Measurements from ENCODE around the gene B3GNT4. TPM values are rescaled to one million over a fixed set of nuclear protein-coding genes. Genes with fewer than 3 reads are reported as not detected.

The B3GNT4 gene
- polyA plus RNA-seq, 1 donor from 2014 or later, result 1.8 TPM

DNA sequence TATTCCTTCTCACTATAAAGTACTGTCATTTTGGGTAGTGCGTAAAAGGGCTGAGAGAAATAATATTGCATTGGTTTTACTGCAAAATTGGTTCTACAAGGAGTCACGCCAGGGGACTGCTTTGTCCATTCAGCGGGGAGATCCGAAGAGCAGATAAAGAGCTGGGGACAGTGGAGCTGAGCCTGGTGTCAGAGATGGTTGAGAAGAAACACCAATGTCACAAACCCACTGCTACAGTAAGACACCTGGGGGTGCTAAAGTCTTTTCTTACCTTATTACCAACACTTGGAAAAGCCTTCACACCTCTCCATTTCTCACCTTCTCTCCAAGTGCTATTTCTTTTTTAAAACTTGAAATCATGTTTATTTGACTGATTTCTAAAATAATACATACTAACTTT lies 43.6 kb upstream of the B3GNT4 start:
- Histone ChIP-seq H3K4me2 (ENCODE audit: low read length) (no peak overlapping the region), H3K9ac (ENCODE audit: low read length) (no peak overlapping the region), H3K9me2 (ENCODE audit: insufficient read depth, low read length) (no peaks in the 10 kb centered on the region), H3K9me3 (ENCODE audit: low read length) (no peaks in the 10 kb centered on the region), H3K36me3 (ENCODE audit: insufficient read depth, low read length) (no peaks in the 10 kb centered on the region), H2AFZ (ENCODE audit: low read depth, low read length) (no peak overlapping the region), H3K4me3 (ENCODE audit: low read length) (no peak overlapping the region), H3F3A (ENCODE audit: insufficient read depth, low read length, poor library complexity, severe bottlenecking) (no peaks in the 10 kb centered on the region), H3K79me2 (replicated peaks; ENCODE audit: insufficient read depth, low read length) (no peaks in the 10 kb centered on the region), H4K20me1 (ENCODE audit: insufficient read depth) (no peaks in the 10 kb centered on the region), H3K27me3 (ENCODE audit: insufficient read depth, low read depth, low read length) (no peaks in the 10 kb centered on the region), H3K27ac (ENCODE audit: low read length) (no peak overlapping the region)
- no peak for TF ChIP-seq MXI1 (conservative IDR thresholded peaks at IDR 0.05; ENCODE audit: poor library complexity, severe bottlenecking)
- no peak for TF ChIP-seq EZH2 (IDR thresholded peaks at IDR 0.05; ENCODE audit: borderline replicate concordance, insufficient read depth, low read length, poor library complexity, severe bottlenecking)
- no peak for TF ChIP-seq SMC3 (conservative IDR thresholded peaks at IDR 0.05; ENCODE audit: poor library complexity)
- TF ChIP-seq TAF1 (IDR thresholded peaks at IDR 0.05; ENCODE audit: low read depth), result no peak
- TF ChIP-seq, protein P1, sequence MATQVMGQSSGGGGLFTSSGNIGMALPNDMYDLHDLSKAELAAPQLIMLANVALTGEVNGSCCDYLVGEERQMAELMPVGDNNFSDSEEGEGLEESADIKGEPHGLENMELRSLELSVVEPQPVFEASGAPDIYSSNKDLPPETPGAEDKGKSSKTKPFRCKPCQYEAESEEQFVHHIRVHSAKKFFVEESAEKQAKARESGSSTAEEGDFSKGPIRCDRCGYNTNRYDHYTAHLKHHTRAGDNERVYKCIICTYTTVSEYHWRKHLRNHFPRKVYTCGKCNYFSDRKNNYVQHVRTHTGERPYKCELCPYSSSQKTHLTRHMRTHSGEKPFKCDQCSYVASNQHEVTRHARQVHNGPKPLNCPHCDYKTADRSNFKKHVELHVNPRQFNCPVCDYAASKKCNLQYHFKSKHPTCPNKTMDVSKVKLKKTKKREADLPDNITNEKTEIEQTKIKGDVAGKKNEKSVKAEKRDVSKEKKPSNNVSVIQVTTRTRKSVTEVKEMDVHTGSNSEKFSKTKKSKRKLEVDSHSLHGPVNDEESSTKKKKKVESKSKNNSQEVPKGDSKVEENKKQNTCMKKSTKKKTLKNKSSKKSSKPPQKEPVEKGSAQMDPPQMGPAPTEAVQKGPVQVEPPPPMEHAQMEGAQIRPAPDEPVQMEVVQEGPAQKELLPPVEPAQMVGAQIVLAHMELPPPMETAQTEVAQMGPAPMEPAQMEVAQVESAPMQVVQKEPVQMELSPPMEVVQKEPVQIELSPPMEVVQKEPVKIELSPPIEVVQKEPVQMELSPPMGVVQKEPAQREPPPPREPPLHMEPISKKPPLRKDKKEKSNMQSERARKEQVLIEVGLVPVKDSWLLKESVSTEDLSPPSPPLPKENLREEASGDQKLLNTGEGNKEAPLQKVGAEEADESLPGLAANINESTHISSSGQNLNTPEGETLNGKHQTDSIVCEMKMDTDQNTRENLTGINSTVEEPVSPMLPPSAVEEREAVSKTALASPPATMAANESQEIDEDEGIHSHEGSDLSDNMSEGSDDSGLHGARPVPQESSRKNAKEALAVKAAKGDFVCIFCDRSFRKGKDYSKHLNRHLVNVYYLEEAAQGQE (IDR thresholded peaks at IDR 0.05; ENCODE audit: borderline replicate concordance), result no peak
- no peak for TF ChIP-seq RAD21 (conservative IDR thresholded peaks at IDR 0.05)
- no peak for TF ChIP-seq POLR2AphosphoS5 (IDR thresholded peaks at IDR 0.05)
- TF ChIP-seq EP300 (conservative IDR thresholded peaks at IDR 0.05; ENCODE audit: poor library complexity, severe bottlenecking), result no peak
- TF ChIP-seq, protein P2, sequence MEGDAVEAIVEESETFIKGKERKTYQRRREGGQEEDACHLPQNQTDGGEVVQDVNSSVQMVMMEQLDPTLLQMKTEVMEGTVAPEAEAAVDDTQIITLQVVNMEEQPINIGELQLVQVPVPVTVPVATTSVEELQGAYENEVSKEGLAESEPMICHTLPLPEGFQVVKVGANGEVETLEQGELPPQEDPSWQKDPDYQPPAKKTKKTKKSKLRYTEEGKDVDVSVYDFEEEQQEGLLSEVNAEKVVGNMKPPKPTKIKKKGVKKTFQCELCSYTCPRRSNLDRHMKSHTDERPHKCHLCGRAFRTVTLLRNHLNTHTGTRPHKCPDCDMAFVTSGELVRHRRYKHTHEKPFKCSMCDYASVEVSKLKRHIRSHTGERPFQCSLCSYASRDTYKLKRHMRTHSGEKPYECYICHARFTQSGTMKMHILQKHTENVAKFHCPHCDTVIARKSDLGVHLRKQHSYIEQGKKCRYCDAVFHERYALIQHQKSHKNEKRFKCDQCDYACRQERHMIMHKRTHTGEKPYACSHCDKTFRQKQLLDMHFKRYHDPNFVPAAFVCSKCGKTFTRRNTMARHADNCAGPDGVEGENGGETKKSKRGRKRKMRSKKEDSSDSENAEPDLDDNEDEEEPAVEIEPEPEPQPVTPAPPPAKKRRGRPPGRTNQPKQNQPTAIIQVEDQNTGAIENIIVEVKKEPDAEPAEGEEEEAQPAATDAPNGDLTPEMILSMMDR (IDR thresholded peaks at IDR 0.05; ENCODE audit: poor library complexity, severe bottlenecking), result no peak

DNA sequence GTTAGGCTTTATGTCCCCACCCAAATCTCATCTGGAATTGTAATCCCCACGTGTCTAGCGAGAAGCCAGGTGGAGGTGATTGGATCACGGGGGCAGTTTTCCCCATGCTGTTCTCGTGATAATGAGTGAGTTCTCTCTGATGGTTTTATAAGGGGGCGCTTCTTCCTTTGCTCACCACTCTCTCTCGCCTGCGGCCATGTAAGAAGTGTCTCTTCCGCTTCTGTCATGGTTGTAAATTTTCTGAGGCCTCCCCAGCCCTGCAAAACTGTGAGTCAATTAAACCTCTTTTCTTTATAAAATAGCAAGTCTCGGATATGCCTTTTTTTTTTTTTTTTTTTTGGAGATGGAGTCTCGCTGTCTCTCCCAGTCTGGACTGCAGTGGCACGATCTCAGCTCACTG lies 42.7 kb upstream of the B3GNT4 start:
- Histone ChIP-seq H4K20me1 (ENCODE audit: insufficient read depth) (no peaks in the 10 kb centered on the region), H3K4me2 (ENCODE audit: low read length) (no peak overlapping the region), H3K4me3 (ENCODE audit: low read length) (no peak overlapping the region), H3K27me3 (ENCODE audit: insufficient read depth, low read depth, low read length) (no peaks in the 10 kb centered on the region), H3K27ac (ENCODE audit: low read length) (no peak overlapping the region), H2AFZ (ENCODE audit: low read depth, low read length) (no peak overlapping the region), H3K36me3 (ENCODE audit: insufficient read depth, low read length) (no peaks in the 10 kb centered on the region), H3K9me3 (ENCODE audit: low read length) (no peaks in the 10 kb centered on the region), H3K9me2 (ENCODE audit: insufficient read depth, low read length) (no peaks in the 10 kb centered on the region), H3F3A (ENCODE audit: insufficient read depth, low read length, poor library complexity, severe bottlenecking) (no peaks in the 10 kb centered on the region), H3K79me2 (replicated peaks; ENCODE audit: insufficient read depth, low read length) (no peaks in the 10 kb centered on the region), H3K9ac (ENCODE audit: low read length) (no peak overlapping the region)
- TF ChIP-seq EP300 (conservative IDR thresholded peaks at IDR 0.05; ENCODE audit: poor library complexity, severe bottlenecking), result no peak
- no peak for TF ChIP-seq SMC3 (conservative IDR thresholded peaks at IDR 0.05; ENCODE audit: poor library complexity)
- TF ChIP-seq, protein P2 (IDR thresholded peaks at IDR 0.05; ENCODE audit: poor library complexity, severe bottlenecking), result no peak
- no peak for TF ChIP-seq TAF1 (IDR thresholded peaks at IDR 0.05; ENCODE audit: low read depth)
- TF ChIP-seq, protein P1 (IDR thresholded peaks at IDR 0.05; ENCODE audit: borderline replicate concordance), result no peak
- TF ChIP-seq MXI1 (conservative IDR thresholded peaks at IDR 0.05; ENCODE audit: poor library complexity, severe bottlenecking), result no peak
- TF ChIP-seq RAD21 (conservative IDR thresholded peaks at IDR 0.05), result no peak
- TF ChIP-seq EZH2 (IDR thresholded peaks at IDR 0.05; ENCODE audit: borderline replicate concordance, insufficient read depth, low read length, poor library complexity, severe bottlenecking), result no peak
- no peak for TF ChIP-seq POLR2AphosphoS5 (IDR thresholded peaks at IDR 0.05)

Measured in neural cell (in vitro differentiated cells).